Natural killer cell (primary cell): ENCODE results near the gene AKR1B15. TPM values are rescaled to one million over a fixed set of nuclear protein-coding genes. Genes with fewer than 3 reads are reported as not detected.

Experiments
- ATAC-seq, 3 donors: fragments of 150-1000 bp in 2 of 3; fragments of 200-7000 bp in 1 of 3; cut with Tn5 transposase; 1 replicate in 1 of 3; 2 replicates in 2 of 3; pipeline ENCODE4 v1.10.0; 2021; ENCODE audit warnings: mild to moderate bottlenecking in 2 of 3, moderate library complexity in 2 of 3
- DNase-seq, 2 donors: peaks; one replicate each; pipeline versions ENCODE4 v3.0.0 to v3.0.0-alpha.2; 2013 to 2021; ENCODE audit warnings: mixed read lengths in 1 of 2
- H3K27ac ChIP-seq: one replicate; pipeline ENCODE4 v1.5.1; 2013; ENCODE audit warnings: mild to moderate bottlenecking, low read length
- H3K27me3 ChIP-seq: one replicate; pipeline ENCODE4 v1.6.1; 2013; ENCODE audit warnings: low read length; ENCODE audit not compliant: control insufficient read depth, insufficient read depth
- H3K36me3 ChIP-seq: one replicate; pipeline ENCODE4 v1.6.1; 2013; ENCODE audit warnings: low read length; ENCODE audit not compliant: control insufficient read depth, insufficient read depth
- H3K4me1 ChIP-seq: one replicate; pipeline ENCODE4 v1.6.1; 2013; ENCODE audit warnings: low read length; ENCODE audit not compliant: control insufficient read depth, insufficient read depth
- H3K4me3 ChIP-seq: one replicate; pipeline ENCODE4 v1.5.1; 2013; ENCODE audit warnings: low read length
- H3K9me3 ChIP-seq: one replicate; pipeline ENCODE4 v1.6.1; 2013; ENCODE audit warnings: low read length; ENCODE audit not compliant: control insufficient read depth, insufficient read depth
- H3K27ac Mint-ChIP-seq, 2 donors: one replicate each; pipeline ENCODE4 v1.8.0; 2022; ENCODE audit warnings: mild to moderate bottlenecking in 2 of 2, mixed read lengths in 2 of 2, moderate library complexity in 1 of 2
- H3K27me3 Mint-ChIP-seq, 2 donors: one replicate each; pipeline ENCODE4 v1.8.0; 2022; ENCODE audit warnings: low read depth in 2 of 2, mixed read lengths in 2 of 2
- H3K36me3 Mint-ChIP-seq: one replicate; pipeline ENCODE4 v1.8.0; 2022; ENCODE audit warnings: mixed read lengths
- H3K4me1 Mint-ChIP-seq, 2 donors: one replicate each; pipeline ENCODE4 v1.8.0; 2022; ENCODE audit warnings: mixed read lengths in 2 of 2
- H3K4me3 Mint-ChIP-seq: one replicate; pipeline ENCODE4 v1.8.0; 2022; ENCODE audit warnings: mild to moderate bottlenecking, moderate library complexity, mixed read lengths
- H3K9me3 Mint-ChIP-seq, 2 donors: one replicate each; pipeline ENCODE4 v1.8.0; 2022; ENCODE audit warnings: mixed read lengths in 2 of 2
- CTCF ChIP-seq: fragments of 200-600 bp; IDR thresholded peaks from one replicate; pipeline ENCODE4 v1.8.0; 2022; ENCODE audit warnings: antibody characterized with exemption
- WGBS: methylation state at CpG from one replicate; pipeline ENCODE4 v1.1.7; 2013; ENCODE audit warnings: missing lambda C conversion rate; ENCODE audit not compliant: insufficient coverage; 5-methylcytosine and 5-hydroxymethylcytosine counted together
- intact Hi-C: fragments of 100-400 bp; cut with micrococcal nuclease; formaldehyde crosslinking; loops from one replicate; pipeline ENCODE4 v1.14.2; 2022
- total RNA-seq, 4 donors: library from RNA; stranded (reverse); fragments of 120-200 nt in 1 of 4; gene quantifications; one replicate each; pipeline versions ENCODE4 v1.2.3 to v1.2.4, GENCODE V29; 2013 to 2022

The AKR1B15 gene
- total RNA-seq, 3 donors from 2014 or later (not counting 1 experiment from before 2014, with no cell fraction given), result not detected

- no peaks in the 10 kb centered on the region for H3K4me1 Mint-ChIP-seq
- H3K27me3 Mint-ChIP-seq, result peaks cover 29 to 51% of the 10 kb centered on the region in 2 donors
- ATAC-seq (no peak), DNase-seq (no peak)
- H3K27ac ChIP-seq, result no peak overlapping the region
- peaks cover 9% of the 10 kb centered on the region for H3K27me3 ChIP-seq
- intact Hi-C loops, result no loop called here
- no peak overlapping the region for H3K27ac Mint-ChIP-seq
- WGBS, result 81% methylated on average over 6 of the region's 7 CpGs
- no peaks in the 10 kb centered on the region for H3K4me1 ChIP-seq
- no peak overlapping the region for H3K4me3 Mint-ChIP-seq
- H3K36me3 ChIP-seq, result no peaks in the 10 kb centered on the region
- no peaks in the 10 kb centered on the region for H3K9me3 ChIP-seq
- H3K36me3 Mint-ChIP-seq, result no peaks in the 10 kb centered on the region
- TF ChIP-seq CTCF, result no peak
- no peaks in the 10 kb centered on the region for H3K9me3 Mint-ChIP-seq
- no peak overlapping the region for H3K4me3 ChIP-seq
Observed at GRCh38 chr7:134622303-134622995, 73.5 kb downstream of the AKR1B15 start.

DNA sequence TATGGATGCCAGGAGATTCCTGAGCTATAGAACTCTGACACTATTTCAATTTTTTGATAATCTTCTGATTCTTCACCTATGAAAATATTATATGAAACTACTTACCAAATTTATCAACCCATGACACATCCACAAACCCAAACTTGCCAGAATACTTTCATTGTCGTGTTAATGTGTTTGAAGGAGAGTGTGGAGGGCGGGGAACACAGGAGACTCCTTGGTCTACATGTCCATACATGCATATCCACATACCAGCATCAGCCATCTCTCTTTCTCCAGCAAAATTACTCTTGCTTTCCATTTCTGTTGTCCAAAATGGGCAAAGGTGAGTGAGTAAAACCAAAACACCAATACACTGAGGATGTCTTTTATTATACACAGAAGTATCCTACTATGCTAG lies 74.3 kb downstream of the AKR1B15 start:
- no peak for TF ChIP-seq CTCF
- Mint-ChIP-seq H3K9me3 (no peaks in the 10 kb centered on the region), H3K27ac (no peak overlapping the region), H3K4me1 (no peaks in the 10 kb centered on the region), H3K36me3 (no peaks in the 10 kb centered on the region), H3K27me3 (peaks cover 29 to 58% of the 10 kb centered on the region in 2 donors), H3K4me3 (no peak overlapping the region)
- Histone ChIP-seq H3K4me1 (no peaks in the 10 kb centered on the region), H3K27ac (no peak overlapping the region), H3K27me3 (peaks cover 9% of the 10 kb centered on the region), H3K36me3 (no peaks in the 10 kb centered on the region), H3K4me3 (no peak overlapping the region), H3K9me3 (no peaks in the 10 kb centered on the region)
- no peak for ATAC-seq
- intact Hi-C loops, result no loop called here
- WGBS, result no CpG with 5 or more reads among the region's 2 CpGs
- no peak for DNase-seq

GRCh38 chr7:134625550-134625949 lies 76.6 kb downstream of the AKR1B15 start:
- no peak overlapping the region for H3K27ac Mint-ChIP-seq
- TF ChIP-seq CTCF, result no peak
- DNase-seq, result no peak
- no peaks in the 10 kb centered on the region for H3K9me3 Mint-ChIP-seq
- no CpG with 5 or more reads among the region's 3 CpGs for WGBS
- H3K9me3 ChIP-seq, result no peaks in the 10 kb centered on the region
- no peak for ATAC-seq
- peaks cover 9% of the 10 kb centered on the region for H3K27me3 ChIP-seq
- intact Hi-C loops, result no loop called here
- H3K4me1 ChIP-seq, result no peaks in the 10 kb centered on the region
- no peak overlapping the region for H3K4me3 ChIP-seq
- H3K36me3 Mint-ChIP-seq, result no peaks in the 10 kb centered on the region
- no peak overlapping the region for H3K4me3 Mint-ChIP-seq
- H3K36me3 ChIP-seq, result no peaks in the 10 kb centered on the region
- no peak overlapping the region for H3K27ac ChIP-seq
- H3K27me3 Mint-ChIP-seq, result peaks cover 30 to 67% of the 10 kb centered on the region in 2 donors
- H3K4me1 Mint-ChIP-seq, result no peaks in the 10 kb centered on the region
